ENCODE results near the gene PLCB2.

DNA sequence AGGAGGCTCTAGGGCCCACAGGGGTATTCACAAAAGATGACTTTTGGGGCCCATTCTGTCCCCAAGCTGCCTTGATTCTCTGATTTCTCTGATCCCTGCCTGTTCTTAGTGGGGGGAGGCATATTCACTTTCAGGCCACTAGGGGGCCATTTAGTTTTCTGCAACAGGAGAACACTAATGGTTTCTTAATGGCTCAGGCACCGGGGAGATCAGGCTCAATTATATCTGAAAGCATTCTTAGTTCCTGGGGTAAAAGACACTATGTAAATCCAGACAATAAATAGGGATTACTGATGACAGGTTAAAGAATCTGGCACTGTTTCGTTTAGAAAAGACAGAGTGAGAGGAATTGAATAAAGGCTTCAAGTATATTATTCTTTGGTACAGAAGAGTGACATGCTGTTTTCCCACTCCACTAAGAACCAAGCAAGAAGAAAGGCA, 13.2 kb upstream of the PLCB2 start:
- TF ChIP-seq CTCF (tag by site-specific recombination; IDR thresholded peaks at IDR 0.05) (no peak), ZSCAN18 (tag by site-specific recombination; IDR thresholded peaks at IDR 0.05) (no peak), SALL2 (tag by site-specific recombination; IDR thresholded peaks at IDR 0.05; ENCODE audit: borderline replicate concordance) (no peak), ZBTB21 (tag by site-specific recombination; IDR thresholded peaks at IDR 0.05) (no peak), ZNF768 (tag by site-specific recombination; IDR thresholded peaks at IDR 0.05) (no peak), ZNF214 (tag by site-specific recombination; IDR thresholded peaks at IDR 0.05; ENCODE audit: borderline replicate concordance) (no peak)
